Esophagus squamous epithelium (tissue), 4 donors: Measurements from ENCODE around the gene CERT1.

Source experiments
- POLR2A ChIP-seq, 4 donors: fragments of 450-650 bp; IDR thresholded peaks; one replicate each; pipeline ENCODE4 v1.6.1; 2017; ENCODE audit warnings: antibody characterized with exemption in 4 of 4, mild to moderate bottlenecking in 4 of 4, moderate library complexity in 3 of 4
- TF ChIP-seq, protein P1 (sequence below), 6 experiments: fragments of 450-650 bp in 4 of 6; fragments of 200-600 bp in 2 of 6; sonication (generic) in 2 of 6; IDR thresholded peaks; one replicate each; pipeline ENCODE4 v1.5.1; 2016 to 2019; ENCODE audit warnings: antibody characterized with exemption in 6 of 6, mild to moderate bottlenecking in 4 of 6, moderate library complexity in 4 of 6

DNA sequence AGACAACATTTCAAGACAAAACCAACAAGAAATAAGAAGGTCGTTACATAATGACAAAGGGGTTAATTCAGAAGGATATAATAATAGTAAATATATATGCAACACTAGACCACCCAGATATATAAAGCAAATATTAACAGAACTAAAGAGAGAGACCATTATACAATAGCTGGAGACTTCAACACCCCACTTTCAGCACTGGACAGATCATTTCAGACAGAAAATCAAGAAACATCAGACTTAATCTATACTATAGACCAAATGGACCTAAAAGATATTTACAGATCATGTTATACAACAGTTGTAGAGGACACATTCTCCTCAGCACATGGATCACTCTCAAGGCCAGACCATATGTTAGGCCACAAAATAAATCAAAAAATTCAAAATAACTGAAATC, 26.8 kb downstream of the CERT1 start:
- TF ChIP-seq, protein P1, sequence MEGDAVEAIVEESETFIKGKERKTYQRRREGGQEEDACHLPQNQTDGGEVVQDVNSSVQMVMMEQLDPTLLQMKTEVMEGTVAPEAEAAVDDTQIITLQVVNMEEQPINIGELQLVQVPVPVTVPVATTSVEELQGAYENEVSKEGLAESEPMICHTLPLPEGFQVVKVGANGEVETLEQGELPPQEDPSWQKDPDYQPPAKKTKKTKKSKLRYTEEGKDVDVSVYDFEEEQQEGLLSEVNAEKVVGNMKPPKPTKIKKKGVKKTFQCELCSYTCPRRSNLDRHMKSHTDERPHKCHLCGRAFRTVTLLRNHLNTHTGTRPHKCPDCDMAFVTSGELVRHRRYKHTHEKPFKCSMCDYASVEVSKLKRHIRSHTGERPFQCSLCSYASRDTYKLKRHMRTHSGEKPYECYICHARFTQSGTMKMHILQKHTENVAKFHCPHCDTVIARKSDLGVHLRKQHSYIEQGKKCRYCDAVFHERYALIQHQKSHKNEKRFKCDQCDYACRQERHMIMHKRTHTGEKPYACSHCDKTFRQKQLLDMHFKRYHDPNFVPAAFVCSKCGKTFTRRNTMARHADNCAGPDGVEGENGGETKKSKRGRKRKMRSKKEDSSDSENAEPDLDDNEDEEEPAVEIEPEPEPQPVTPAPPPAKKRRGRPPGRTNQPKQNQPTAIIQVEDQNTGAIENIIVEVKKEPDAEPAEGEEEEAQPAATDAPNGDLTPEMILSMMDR (IDR thresholded peaks at IDR 0.05) = no peak
- TF ChIP-seq POLR2A (IDR thresholded peaks at IDR 0.05) = no peak
